Panc1 (cell line): ENCODE measurements around the gene PHF20. TPM values are rescaled to one million over a fixed set of nuclear protein-coding genes. Genes with fewer than 3 reads are reported as not detected.

Experiments
- ATAC-seq: fragments of 200-7000 bp; cut with Tn5 transposase; 2 replicates; pipeline ENCODE4 v1.9.1; 2020; ENCODE audit warnings: mild to moderate bottlenecking, moderate library complexity
- BruUV-seq: library from RNA; stranded (reverse); fragments of 400-500 nt; replicated peaks from 2 replicates; lab custom pipeline; 2021; lab: Mats Ljungman, UMichigan
- CTCF ChIA-PET: fragments of 300-600 bp; sonication (Branson Sonifier 250); formaldehyde crosslinking; loops from one replicate; lab custom pipeline; 2022; ENCODE audit warnings: antibody characterized with exemption; lab: Charles Lee
- POLR2A ChIA-PET: fragments of 300-600 bp; sonication (Branson Sonifier 250); formaldehyde crosslinking; loops from one replicate; lab custom pipeline; 2022; ENCODE audit warnings: antibody characterized with exemption; lab: Charles Lee
- DNase-seq: peaks from one replicate; pipeline ENCODE4 v3.0.0-alpha.2; 2010; ENCODE audit warnings: low read depth, low spot score
- H3K27ac ChIP-seq: 2 replicates; pipeline ENCODE4 v1.5.1; 2011; ENCODE audit warnings: mild to moderate bottlenecking, low read length, inconsistent platforms
- H3K27me3 ChIP-seq: fragments of 200-500 bp; sonication (Bioruptor generic); 2 replicates; pipeline ENCODE4 v1.6.0; 2014; ENCODE audit warnings: low read length, inconsistent platforms; ENCODE audit not compliant: control insufficient read depth, insufficient read depth
- H3K36me3 ChIP-seq: fragments of 200-500 bp; sonication (Bioruptor generic); 2 replicates; pipeline ENCODE4 v1.5.1; 2014; ENCODE audit warnings: inconsistent platforms, mild to moderate bottlenecking, low read length, moderate library complexity; ENCODE audit not compliant: control insufficient read depth, insufficient read depth
- H3K4me1 ChIP-seq: 2 replicates; pipeline ENCODE4 v1.5.1; 2011; ENCODE audit warnings: inconsistent platforms, mild to moderate bottlenecking, low read length, moderate library complexity; ENCODE audit not compliant: control insufficient read depth, insufficient read depth
- H3K4me3 ChIP-seq, 2 experiments: 2 replicates each; pipeline ENCODE4 v1.5.1; 2011 to 2012; ENCODE audit warnings: low read depth in 2 of 2, low read length in 2 of 2, mild to moderate bottlenecking in 2 of 2, inconsistent platforms in 1 of 2, moderate library complexity in 1 of 2
- H3K9me3 ChIP-seq: fragments of 200-500 bp; sonication (Bioruptor generic); 2 replicates; pipeline ENCODE4 v1.5.1; 2014; ENCODE audit warnings: low read depth, mild to moderate bottlenecking, inconsistent platforms, low read length, moderate library complexity; ENCODE audit not compliant: control insufficient read depth, insufficient read depth
- POLR2AphosphoS5 ChIP-seq: IDR thresholded peaks from 2 replicates; pipeline ENCODE4 v1.6.1; 2012; ENCODE audit warnings: mild to moderate bottlenecking, low read depth, low read length, moderate library complexity
- SIN3A ChIP-seq: IDR thresholded peaks from 2 replicates; pipeline ENCODE4 v1.6.1; 2012; ENCODE audit warnings: low read depth, mild to moderate bottlenecking, low read length, moderate library complexity, borderline replicate concordance; ENCODE audit not compliant: insufficient read depth
- TCF7L2 ChIP-seq: IDR thresholded peaks from 2 replicates; pipeline ENCODE4 v1.6.1; 2011; ENCODE audit warnings: mild to moderate bottlenecking, low read depth, low read length, inconsistent platforms
- in situ Hi-C: cut with HindIII; loops from 2 replicates; pipeline ENCODE4 v1.10.0; 2016; ENCODE audit warnings: low sequenced_read_pairs, low pct_unique_long_range_greater_than_20kb
- intact Hi-C: fragments of 100-400 bp; cut with micrococcal nuclease; formaldehyde crosslinking; loops from one replicate; pipeline ENCODE4 v1.10.0; 2022; ENCODE audit not compliant: unreplicated experiment
- total RNA-seq: library from RNA; stranded (reverse); gene quantifications from one replicate; pipeline ENCODE4 v1.2.1, GENCODE V29; 2021; ENCODE audit not compliant: unreplicated experiment
- TF ChIP-seq, protein P1 (sequence below): fragments of 450-650 bp; IDR thresholded peaks from 2 replicates; pipeline ENCODE4 v1.5.1; 2017; ENCODE audit warnings: mild to moderate bottlenecking
- TF ChIP-seq, protein P2 (sequence below), 2 experiments: IDR thresholded peaks; 2 replicates each; pipeline ENCODE4 v1.6.1; 2011 to 2012; ENCODE audit warnings: low read depth in 2 of 2, control low read depth in 1 of 2, low read length in 1 of 2, mild to moderate bottlenecking in 1 of 2, moderate library complexity in 1 of 2; ENCODE audit not compliant: insufficient read depth in 1 of 2

Gene PHF20
- total RNA-seq, 1 experiment from 2014 or later: 51.5 TPM

DNA sequence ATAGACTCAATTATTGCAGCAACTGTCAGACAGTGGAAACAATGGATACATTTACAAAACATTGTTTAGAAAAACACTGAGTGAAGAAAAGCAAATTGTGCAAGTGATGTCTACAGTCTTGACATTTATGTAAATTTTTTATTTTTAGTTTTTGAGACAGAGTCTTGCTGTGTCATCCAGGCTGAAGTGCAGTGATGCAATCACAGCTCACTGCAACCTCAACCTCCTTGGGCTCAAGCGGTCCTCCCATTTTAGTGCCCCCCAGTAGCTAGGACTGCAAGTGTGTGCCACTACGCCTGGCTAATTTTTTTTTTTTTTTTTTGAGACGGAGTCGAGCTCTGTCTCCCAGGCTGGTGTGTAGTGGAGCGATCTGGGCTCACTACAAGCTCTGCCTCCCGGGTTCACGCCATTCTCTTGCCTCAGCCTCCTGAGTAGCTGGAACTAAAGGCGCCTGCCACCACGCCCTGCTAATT, 206.3 kb downstream of the PHF20 start:
- intact Hi-C loops (no loop called here), in situ Hi-C loops (no loop called here)
- Histone ChIP-seq H3K36me3 (no peaks in the 10 kb centered on the region), H3K4me3 (no peak overlapping the region), H3K27me3 (no peaks in the 10 kb centered on the region), H3K4me1 (no peaks in the 10 kb centered on the region), H3K9me3 (no peaks in the 10 kb centered on the region), H3K27ac (no peak overlapping the region)
- no peak for TF ChIP-seq TCF7L2
- TF ChIP-seq, protein P1, sequence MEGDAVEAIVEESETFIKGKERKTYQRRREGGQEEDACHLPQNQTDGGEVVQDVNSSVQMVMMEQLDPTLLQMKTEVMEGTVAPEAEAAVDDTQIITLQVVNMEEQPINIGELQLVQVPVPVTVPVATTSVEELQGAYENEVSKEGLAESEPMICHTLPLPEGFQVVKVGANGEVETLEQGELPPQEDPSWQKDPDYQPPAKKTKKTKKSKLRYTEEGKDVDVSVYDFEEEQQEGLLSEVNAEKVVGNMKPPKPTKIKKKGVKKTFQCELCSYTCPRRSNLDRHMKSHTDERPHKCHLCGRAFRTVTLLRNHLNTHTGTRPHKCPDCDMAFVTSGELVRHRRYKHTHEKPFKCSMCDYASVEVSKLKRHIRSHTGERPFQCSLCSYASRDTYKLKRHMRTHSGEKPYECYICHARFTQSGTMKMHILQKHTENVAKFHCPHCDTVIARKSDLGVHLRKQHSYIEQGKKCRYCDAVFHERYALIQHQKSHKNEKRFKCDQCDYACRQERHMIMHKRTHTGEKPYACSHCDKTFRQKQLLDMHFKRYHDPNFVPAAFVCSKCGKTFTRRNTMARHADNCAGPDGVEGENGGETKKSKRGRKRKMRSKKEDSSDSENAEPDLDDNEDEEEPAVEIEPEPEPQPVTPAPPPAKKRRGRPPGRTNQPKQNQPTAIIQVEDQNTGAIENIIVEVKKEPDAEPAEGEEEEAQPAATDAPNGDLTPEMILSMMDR: no peak
- no peak for TF ChIP-seq SIN3A
- no peak for TF ChIP-seq POLR2AphosphoS5
- TF ChIP-seq, protein P2, sequence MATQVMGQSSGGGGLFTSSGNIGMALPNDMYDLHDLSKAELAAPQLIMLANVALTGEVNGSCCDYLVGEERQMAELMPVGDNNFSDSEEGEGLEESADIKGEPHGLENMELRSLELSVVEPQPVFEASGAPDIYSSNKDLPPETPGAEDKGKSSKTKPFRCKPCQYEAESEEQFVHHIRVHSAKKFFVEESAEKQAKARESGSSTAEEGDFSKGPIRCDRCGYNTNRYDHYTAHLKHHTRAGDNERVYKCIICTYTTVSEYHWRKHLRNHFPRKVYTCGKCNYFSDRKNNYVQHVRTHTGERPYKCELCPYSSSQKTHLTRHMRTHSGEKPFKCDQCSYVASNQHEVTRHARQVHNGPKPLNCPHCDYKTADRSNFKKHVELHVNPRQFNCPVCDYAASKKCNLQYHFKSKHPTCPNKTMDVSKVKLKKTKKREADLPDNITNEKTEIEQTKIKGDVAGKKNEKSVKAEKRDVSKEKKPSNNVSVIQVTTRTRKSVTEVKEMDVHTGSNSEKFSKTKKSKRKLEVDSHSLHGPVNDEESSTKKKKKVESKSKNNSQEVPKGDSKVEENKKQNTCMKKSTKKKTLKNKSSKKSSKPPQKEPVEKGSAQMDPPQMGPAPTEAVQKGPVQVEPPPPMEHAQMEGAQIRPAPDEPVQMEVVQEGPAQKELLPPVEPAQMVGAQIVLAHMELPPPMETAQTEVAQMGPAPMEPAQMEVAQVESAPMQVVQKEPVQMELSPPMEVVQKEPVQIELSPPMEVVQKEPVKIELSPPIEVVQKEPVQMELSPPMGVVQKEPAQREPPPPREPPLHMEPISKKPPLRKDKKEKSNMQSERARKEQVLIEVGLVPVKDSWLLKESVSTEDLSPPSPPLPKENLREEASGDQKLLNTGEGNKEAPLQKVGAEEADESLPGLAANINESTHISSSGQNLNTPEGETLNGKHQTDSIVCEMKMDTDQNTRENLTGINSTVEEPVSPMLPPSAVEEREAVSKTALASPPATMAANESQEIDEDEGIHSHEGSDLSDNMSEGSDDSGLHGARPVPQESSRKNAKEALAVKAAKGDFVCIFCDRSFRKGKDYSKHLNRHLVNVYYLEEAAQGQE (IDR thresholded peaks at IDR 0.05; ENCODE audit: insufficient read depth in 1 of 2, low read depth in 2 of 2, low read length in 1 of 2): no peak
- ChIA-PET POLR2A (no interaction called here), CTCF (interaction anchor here (0.5 kb wide), 1 partner anchor 15 kb away, joined by 3 read pairs; no protein-coding TSS in a partner anchor)
- DNase-seq (no peak), ATAC-seq (no peak)
- BruUV-seq: no TSS peak

DNA sequence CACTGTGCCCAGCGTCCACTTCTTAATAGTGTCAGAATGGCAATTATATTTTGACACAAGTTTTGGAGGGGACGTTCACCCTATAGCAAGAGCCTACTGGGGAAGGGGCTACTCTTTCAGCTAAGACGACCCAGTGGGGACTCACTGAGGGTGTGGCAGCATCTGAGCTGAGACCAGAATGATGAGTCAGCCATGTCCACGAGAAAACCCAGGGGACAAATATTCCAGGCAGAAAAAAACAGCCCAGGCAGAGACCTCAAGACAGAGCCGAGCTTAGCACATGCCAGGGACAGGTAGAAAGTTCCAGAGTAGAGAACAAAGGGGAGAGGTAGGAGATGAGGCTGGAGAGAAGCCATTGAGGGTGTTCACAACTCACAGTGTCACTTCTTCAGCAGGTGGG, 207.7 kb downstream of the PHF20 start:
- TF ChIP-seq TCF7L2 (no peak), SIN3A (no peak), POLR2AphosphoS5 (no peak)
- TF ChIP-seq, protein P1: no peak
- TF ChIP-seq, protein P2 (IDR thresholded peaks at IDR 0.05; ENCODE audit: insufficient read depth in 1 of 2, low read depth in 2 of 2, low read length in 1 of 2): no peak
- Histone ChIP-seq H3K36me3 (no peaks in the 10 kb centered on the region), H3K27ac (no peak overlapping the region), H3K4me3 (no peak overlapping the region), H3K9me3 (no peaks in the 10 kb centered on the region), H3K27me3 (no peaks in the 10 kb centered on the region), H3K4me1 (no peaks in the 10 kb centered on the region)
- CTCF ChIA-PET: interaction anchor here (0.7 kb wide), 1 partner anchor 159 kb away, joined by 4 read pairs; no protein-coding TSS in a partner anchor
- intact Hi-C loops: no loop called here
- ATAC-seq (no peak), DNase-seq (no peak)
- in situ Hi-C loops: no loop called here
- BruUV-seq: no TSS peak
- POLR2A ChIA-PET: no interaction called here
